H9 (cell line): ENCODE results near the gene ROPN1L. TPM values are rescaled to one million over a fixed set of nuclear protein-coding genes. Genes with fewer than 3 reads are reported as not detected.
A peak's percentile ranks its signal among the peaks of the same experiment; 100 is the strongest.

ENCODE experiments used
- DNase-seq: peaks from one replicate; pipeline ENCODE4 v3.0.0-alpha.2; 2017
- H2AFZ ChIP-seq: one replicate; pipeline ENCODE4 v1.6.1; 2013; ENCODE audit warnings: mild to moderate bottlenecking, low read length, control low read depth, moderate library complexity
- H2AK5ac ChIP-seq: 2 replicates; pipeline ENCODE4 v1.6.1; 2013; ENCODE audit warnings: low read length, control low read depth, mixed read lengths; ENCODE audit not compliant: insufficient read length
- H2BK120ac ChIP-seq: one replicate; pipeline ENCODE4 v1.6.1; 2013; ENCODE audit warnings: low read depth, mild to moderate bottlenecking, low read length, control low read depth, inconsistent platforms; ENCODE audit not compliant: poor library complexity, severe bottlenecking
- H2BK12ac ChIP-seq: 2 replicates; pipeline ENCODE4 v1.6.1; 2013; ENCODE audit warnings: low read length, control low read depth, mixed read lengths, low read depth; ENCODE audit not compliant: insufficient read length
- H2BK15ac ChIP-seq: 2 replicates; pipeline ENCODE4 v1.6.1; 2013; ENCODE audit warnings: low read depth, low read length, control low read depth
- H2BK20ac ChIP-seq: one replicate; pipeline ENCODE4 v1.6.1; 2013; ENCODE audit warnings: low read depth, mild to moderate bottlenecking, low read length, control low read depth, inconsistent platforms; ENCODE audit not compliant: poor library complexity, severe bottlenecking
- H2BK5ac ChIP-seq: 2 replicates; pipeline ENCODE4 v1.6.1; 2013; ENCODE audit warnings: low read length, control low read depth, mixed read lengths; ENCODE audit not compliant: insufficient read length
- H3K14ac ChIP-seq: 2 replicates; pipeline ENCODE4 v1.6.1; 2013; ENCODE audit warnings: low read length, control low read depth; ENCODE audit not compliant: insufficient read depth
- H3K18ac ChIP-seq: 2 replicates; pipeline ENCODE4 v1.6.1; 2013; ENCODE audit warnings: low read depth, mild to moderate bottlenecking, mixed read lengths, low read length, control low read depth; ENCODE audit not compliant: insufficient read length
- H3K23ac ChIP-seq: 2 replicates; pipeline ENCODE4 v1.6.1; 2013; ENCODE audit warnings: low read length, control low read depth, mixed read lengths, low read depth; ENCODE audit not compliant: insufficient read length
- H3K23me2 ChIP-seq: 2 replicates; pipeline ENCODE4 v1.6.1; 2013; ENCODE audit warnings: low read depth, mild to moderate bottlenecking, mixed read lengths, low read length, control low read depth; ENCODE audit not compliant: insufficient read length, poor library complexity, severe bottlenecking
- H3K27ac ChIP-seq: 2 replicates; pipeline ENCODE4 v1.5.1; 2013; ENCODE audit warnings: low read length, control low read depth, mixed read lengths, low read depth; ENCODE audit not compliant: insufficient read length
- H3K27me3 ChIP-seq: 2 replicates; pipeline ENCODE4 v1.6.1; 2013; ENCODE audit warnings: low read length, control low read depth, inconsistent platforms; ENCODE audit not compliant: insufficient read depth
- H3K4ac ChIP-seq: 2 replicates; pipeline ENCODE4 v1.6.1; 2013; ENCODE audit warnings: low read depth, mild to moderate bottlenecking, control low read depth, inconsistent platforms, low read length, moderate library complexity
- H3K4me1 ChIP-seq: 2 replicates; pipeline ENCODE4 v1.6.1; 2013; ENCODE audit warnings: low read length, control low read depth, inconsistent platforms; ENCODE audit not compliant: insufficient read depth
- H3K4me2 ChIP-seq: 2 replicates; pipeline ENCODE4 v1.6.1; 2013; ENCODE audit warnings: low read length, control low read depth, mixed read lengths; ENCODE audit not compliant: insufficient read length, insufficient read depth
- H3K56ac ChIP-seq: 2 replicates; pipeline ENCODE4 v1.6.1; 2013; ENCODE audit warnings: low read depth, mild to moderate bottlenecking, mixed read lengths, low read length, control low read depth; ENCODE audit not compliant: insufficient read length
- H3K79me1 ChIP-seq: 2 replicates; pipeline ENCODE4 v1.6.1; 2013; ENCODE audit warnings: low read depth, mild to moderate bottlenecking, moderate library complexity, low read length, control low read depth, inconsistent platforms; ENCODE audit not compliant: insufficient read depth, poor library complexity, severe bottlenecking
- H3K79me2 ChIP-seq: 2 replicates; pipeline ENCODE4 v1.6.1; 2013; ENCODE audit warnings: low read length, control low read depth, inconsistent platforms; ENCODE audit not compliant: insufficient read depth
- H3K9ac ChIP-seq: 2 replicates; pipeline ENCODE4 v1.6.1; 2013; ENCODE audit warnings: low read length, control low read depth, mixed read lengths; ENCODE audit not compliant: insufficient read length; ENCODE audit errors: extremely low read depth
- H3K9me3 ChIP-seq: one replicate; pipeline ENCODE4 v1.6.1; 2013; ENCODE audit warnings: low read depth, low read length, inconsistent platforms; ENCODE audit not compliant: control insufficient read depth
- H3T11ph ChIP-seq: one replicate; pipeline ENCODE4 v1.6.1; 2013; ENCODE audit warnings: mild to moderate bottlenecking, low read length, control low read depth, inconsistent platforms
- H4K20me1 ChIP-seq: one replicate; pipeline ENCODE4 v1.6.1; 2013; ENCODE audit not compliant: control insufficient read depth, insufficient read length, insufficient read depth
- H4K5ac ChIP-seq: 2 replicates; pipeline ENCODE4 v1.6.1; 2013; ENCODE audit warnings: low read depth, mild to moderate bottlenecking, mixed read lengths, low read length, control low read depth; ENCODE audit not compliant: insufficient read length
- H4K8ac ChIP-seq: replicated peaks from 2 replicates; pipeline ENCODE4 v1.6.1; 2013; ENCODE audit warnings: low read length, control low read depth, mixed read lengths, low read depth; ENCODE audit not compliant: insufficient read length
- H4K91ac ChIP-seq: 2 replicates; pipeline ENCODE4 v1.6.1; 2013; ENCODE audit warnings: low read depth, mild to moderate bottlenecking, moderate library complexity, mixed read lengths, low read length, control low read depth; ENCODE audit not compliant: insufficient read length
- H3K27ac Mint-ChIP-seq, 3 experiments: 2 replicates in 2 of 3; 3 replicates in 1 of 3; pipeline ENCODE4 v1.8.0; 2020 to 2021; ENCODE audit warnings: mixed read lengths in 3 of 3, mild to moderate bottlenecking in 1 of 3, moderate library complexity in 1 of 3
- H3K27me3 Mint-ChIP-seq: 2 replicates; pipeline ENCODE4 v1.8.0; 2021; ENCODE audit warnings: low read depth, mild to moderate bottlenecking, moderate library complexity, mixed read lengths
- H3K36me3 Mint-ChIP-seq, 3 experiments: 2 replicates in 2 of 3; 3 replicates in 1 of 3; pipeline ENCODE4 v1.8.0; 2020 to 2021; ENCODE audit warnings: low read depth in 3 of 3, mixed read lengths in 3 of 3; ENCODE audit not compliant: insufficient read depth in 1 of 3
- H3K4me1 Mint-ChIP-seq, 2 experiments: 2 replicates each; pipeline ENCODE4 v1.8.0; 2020; ENCODE audit warnings: mixed read lengths in 2 of 2
- H3K4me3 Mint-ChIP-seq, 2 experiments: 2 replicates in 1 of 2; 3 replicates in 1 of 2; pipeline ENCODE4 v1.8.0; 2020 to 2021; ENCODE audit warnings: mild to moderate bottlenecking in 2 of 2, mixed read lengths in 2 of 2, moderate library complexity in 1 of 2
- H3K9me3 Mint-ChIP-seq, 2 experiments: 2 replicates in 1 of 2; 3 replicates in 1 of 2; pipeline ENCODE4 v1.8.0; 2020; ENCODE audit warnings: mild to moderate bottlenecking in 2 of 2, mixed read lengths in 2 of 2, moderate library complexity in 1 of 2
- CTCF ChIP-seq: fragments of 200-600 bp; sonication (generic); conservative IDR thresholded peaks from 3 replicates; pipeline ENCODE4 v1.8.0; 2021; ENCODE audit warnings: antibody characterized with exemption, mild to moderate bottlenecking
- WGBS: extraction: QIAGEN DNeasy Blood & Tissue Kit; methylation state at CpG from one replicate; pipeline ENCODE4 v1.1.7; 2013; ENCODE audit warnings: missing lambda C conversion rate, low lambda C conversion rate, mixed read lengths; ENCODE audit not compliant: insufficient read length; ENCODE audit errors: extremely low coverage; 5-methylcytosine and 5-hydroxymethylcytosine counted together
- total RNA-seq: library from RNA; stranded (reverse); gene quantifications from 2 replicates; pipeline ENCODE4 v1.2.1, GENCODE V29; 2021

ROPN1L gene
- total RNA-seq, 1 experiment from 2014 or later = 0.37 TPM

DNA sequence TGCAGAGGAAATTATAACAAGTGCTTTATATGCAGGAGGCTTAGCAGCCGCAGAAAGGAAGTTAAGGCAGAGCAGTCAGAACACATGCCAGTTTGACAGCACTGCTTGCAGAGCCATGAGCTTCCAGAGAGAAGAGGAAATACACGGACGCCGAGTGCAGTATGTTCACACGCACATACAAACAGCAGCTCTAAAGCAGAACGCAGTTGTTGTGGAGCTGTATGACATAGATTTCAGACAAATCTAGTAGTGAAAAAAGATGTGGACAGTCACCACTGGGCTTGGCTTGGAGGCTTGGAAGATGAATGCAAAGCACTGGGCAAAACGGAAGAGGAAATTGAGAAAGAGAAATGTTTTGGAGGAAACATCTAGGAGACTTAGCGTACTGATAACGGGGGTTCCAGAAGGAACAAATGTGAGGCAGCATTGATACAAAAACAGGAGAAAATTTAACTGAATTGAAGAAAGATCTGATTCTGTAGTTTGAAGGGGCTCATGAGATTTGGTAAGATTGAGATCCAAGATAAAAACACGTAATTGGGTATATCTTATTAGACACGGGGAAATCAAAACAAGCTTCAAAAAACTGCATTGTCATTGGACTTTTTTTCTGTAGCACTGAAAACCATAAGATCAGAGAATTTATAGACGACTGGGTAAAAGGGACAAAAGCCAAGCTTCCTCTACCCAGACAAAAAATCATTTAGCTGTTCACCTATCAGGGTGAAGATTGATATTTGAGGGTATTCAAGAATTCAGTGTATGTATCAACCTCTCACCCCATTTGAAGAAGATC, 19.6 kb upstream of the ROPN1L start:
- H2BK20ac ChIP-seq = no peak overlapping the region
- no peak for TF ChIP-seq CTCF

More for the DNA sequence above, 19.6 kb upstream of the ROPN1L start:
- H4K91ac ChIP-seq = no peak overlapping the region
- H3K14ac ChIP-seq = no peak overlapping the region
- no peak overlapping the region for H4K5ac ChIP-seq
- Mint-ChIP-seq H3K36me3 (peaks cover 21 to 70% (median 68%) of the 10 kb centered on the region in 3 experiments; a peak in 6 of 7 replicates), H3K4me3 (no peak overlapping the region), H3K27me3 (no peaks in the 10 kb centered on the region), H3K4me1 (peaks cover 12 to 13% of the 10 kb centered on the region in 2 experiments), H3K9me3 (no peaks in the 10 kb centered on the region), H3K27ac (peak overlapping the region in 2 of 3 experiments; percentile 8 to 34; a peak in 5 of 7 replicates)
- H3K4me1 ChIP-seq = no peaks in the 10 kb centered on the region
- H3K56ac ChIP-seq = no peak overlapping the region
- H3K79me1 ChIP-seq = no peaks in the 10 kb centered on the region
- no peak overlapping the region for H2AFZ ChIP-seq
- H3K4me2 ChIP-seq = no peak overlapping the region
- H2BK12ac ChIP-seq = no peak overlapping the region
- no CpG with 5 or more reads among the region's 12 CpGs for WGBS
- no peak overlapping the region for H3T11ph ChIP-seq
- H2BK5ac ChIP-seq = no peak overlapping the region
- H2BK15ac ChIP-seq = no peak overlapping the region
- H3K9ac ChIP-seq = no peak overlapping the region
- H3K27ac ChIP-seq = no peak overlapping the region
- H3K27me3 ChIP-seq = no peaks in the 10 kb centered on the region
- DNase-seq = no peak
- no peak overlapping the region for H3K4ac ChIP-seq
- H3K18ac ChIP-seq = no peak overlapping the region
- H4K20me1 ChIP-seq = no peaks in the 10 kb centered on the region
- H3K79me2 ChIP-seq = no peaks in the 10 kb centered on the region
- no peak overlapping the region for H4K8ac ChIP-seq
- no peaks in the 10 kb centered on the region for H3K23me2 ChIP-seq
- H3K9me3 ChIP-seq = no peaks in the 10 kb centered on the region
- H3K23ac ChIP-seq = no peak overlapping the region
- no peak overlapping the region for H2AK5ac ChIP-seq
- H2BK120ac ChIP-seq = no peak overlapping the region
